GM12878 (cell line): ENCODE measurements around the gene FAM221A.

ENCODE experiments used
- CBX5 ChIP-seq: sonication (generic); IDR thresholded peaks from 2 replicates; pipeline ENCODE4 v1.6.1; 2016; ENCODE audit warnings: low read depth, moderate library complexity, mild to moderate bottlenecking, inconsistent platforms
- CREB1 ChIP-seq: IDR thresholded peaks from 2 replicates; pipeline ENCODE4 v1.6.1; 2012; ENCODE audit warnings: low read depth, mild to moderate bottlenecking, inconsistent platforms
- CTCF ChIP-seq, 3 experiments: IDR thresholded peaks in 2 of 3; conservative IDR thresholded peaks in 1 of 3; 2 replicates each; pipeline ENCODE4 v1.5.1; 2011; ENCODE audit warnings: low read depth in 3 of 3, low read length in 3 of 3, mild to moderate bottlenecking in 3 of 3, control low read depth in 2 of 3, moderate library complexity in 2 of 3, inconsistent platforms in 1 of 3, mixed read lengths in 1 of 3; ENCODE audit not compliant: control insufficient read depth in 2 of 3, insufficient read depth in 1 of 3; ENCODE audit errors: extremely low read depth in 1 of 3
- E4F1 ChIP-seq: fragments of 450-650 bp; IDR thresholded peaks from 2 replicates; pipeline ENCODE4 v1.6.1; 2018; ENCODE audit warnings: borderline replicate concordance, mild to moderate bottlenecking; ENCODE audit not compliant: partially characterized antibody
- ELK1 ChIP-seq: IDR thresholded peaks from 2 replicates; pipeline ENCODE4 v1.6.1; 2012; ENCODE audit warnings: low read depth, low read length, improper control_type of control experiment
- EP300 ChIP-seq, 2 experiments: fragments of 150-350 bp in 1 of 2; IDR thresholded peaks; 2 replicates each; pipeline ENCODE4 v1.6.1; 2011 to 2012; ENCODE audit warnings: low read depth in 2 of 2, low read length in 2 of 2, borderline replicate concordance in 1 of 2, improper control_type of control experiment in 1 of 2, inconsistent platforms in 1 of 2; ENCODE audit not compliant: control insufficient read depth in 1 of 2
- EZH2 ChIP-seq: IDR thresholded peaks from 2 replicates; pipeline ENCODE4 v1.6.1; 2012; ENCODE audit warnings: low read depth, mild to moderate bottlenecking, control low read depth, inconsistent platforms, low read length, borderline replicate concordance; ENCODE audit not compliant: control insufficient read depth
- IKZF1 ChIP-seq: fragments of 450-650 bp; conservative IDR thresholded peaks from 2 replicates; pipeline ENCODE4 v1.6.1; 2017; ENCODE audit warnings: antibody characterized with exemption, mild to moderate bottlenecking
- PKNOX1 ChIP-seq: fragments of 450-650 bp; IDR thresholded peaks from 2 replicates; pipeline ENCODE4 v1.6.1; 2016; ENCODE audit warnings: mild to moderate bottlenecking
- RBBP5 ChIP-seq: fragments of 200-600 bp; sonication (generic); conservative IDR thresholded peaks from 2 replicates; pipeline ENCODE4 v1.6.1; 2016
- RFX5 ChIP-seq: IDR thresholded peaks from 2 replicates; pipeline ENCODE4 v1.6.1; 2011; ENCODE audit warnings: low read depth, low read length, improper control_type of control experiment
- SP1 ChIP-seq: IDR thresholded peaks from one replicate; pipeline ENCODE4 v1.6.1; 2011; ENCODE audit warnings: low read depth, low read length
- ZBED1 ChIP-seq: IDR thresholded peaks from 2 replicates; pipeline ENCODE4 v1.6.1; 2016; ENCODE audit warnings: borderline replicate concordance

GRCh38 chr7:23693224-23693623, 13.2 kb downstream of the FAM221A start:
- TF ChIP-seq CTCF (IDR thresholded peaks at IDR 0.05 in 2 of 3, conservative IDR thresholded peaks at IDR 0.05 in 1 of 3; ENCODE audit: control insufficient read depth in 2 of 3, extremely low read depth in 1 of 3, insufficient read depth in 1 of 3, low read depth in 3 of 3, low read length in 3 of 3), result no peak
- TF ChIP-seq ELK1, result no peak
- no peak for TF ChIP-seq SP1
- TF ChIP-seq PKNOX1, result no peak
- TF ChIP-seq ZBED1, result no peak
- TF ChIP-seq E4F1, result no peak
- no peak for TF ChIP-seq IKZF1
- no peak for TF ChIP-seq RBBP5
- TF ChIP-seq RFX5, result no peak
- no peak for TF ChIP-seq EZH2
- no peak for TF ChIP-seq EP300 (IDR thresholded peaks at IDR 0.05; ENCODE audit: borderline replicate concordance in 1 of 2, control insufficient read depth in 1 of 2, low read depth in 2 of 2, low read length in 2 of 2)
- TF ChIP-seq CBX5, result no peak
- no peak for TF ChIP-seq CREB1
